H9 (cell line): ENCODE measurements around the gene TRIM36. TPM values are rescaled to one million over a fixed set of nuclear protein-coding genes. Genes with fewer than 3 reads are reported as not detected.

Source experiments
- DNase-seq: peaks from one replicate; pipeline ENCODE4 v3.0.0-alpha.2; 2017
- H2AFZ ChIP-seq: one replicate; pipeline ENCODE4 v1.6.1; 2013; ENCODE audit warnings: mild to moderate bottlenecking, low read length, control low read depth, moderate library complexity
- H2AK5ac ChIP-seq: 2 replicates; pipeline ENCODE4 v1.6.1; 2013; ENCODE audit warnings: low read length, control low read depth, mixed read lengths; ENCODE audit not compliant: insufficient read length
- H2BK120ac ChIP-seq: one replicate; pipeline ENCODE4 v1.6.1; 2013; ENCODE audit warnings: low read depth, mild to moderate bottlenecking, low read length, control low read depth, inconsistent platforms; ENCODE audit not compliant: poor library complexity, severe bottlenecking
- H2BK12ac ChIP-seq: 2 replicates; pipeline ENCODE4 v1.6.1; 2013; ENCODE audit warnings: low read length, control low read depth, mixed read lengths, low read depth; ENCODE audit not compliant: insufficient read length
- H2BK15ac ChIP-seq: 2 replicates; pipeline ENCODE4 v1.6.1; 2013; ENCODE audit warnings: low read depth, low read length, control low read depth
- H2BK20ac ChIP-seq: one replicate; pipeline ENCODE4 v1.6.1; 2013; ENCODE audit warnings: low read depth, mild to moderate bottlenecking, low read length, control low read depth, inconsistent platforms; ENCODE audit not compliant: poor library complexity, severe bottlenecking
- H2BK5ac ChIP-seq: 2 replicates; pipeline ENCODE4 v1.6.1; 2013; ENCODE audit warnings: low read length, control low read depth, mixed read lengths; ENCODE audit not compliant: insufficient read length
- H3K14ac ChIP-seq: 2 replicates; pipeline ENCODE4 v1.6.1; 2013; ENCODE audit warnings: low read length, control low read depth; ENCODE audit not compliant: insufficient read depth
- H3K18ac ChIP-seq: 2 replicates; pipeline ENCODE4 v1.6.1; 2013; ENCODE audit warnings: low read depth, mild to moderate bottlenecking, mixed read lengths, low read length, control low read depth; ENCODE audit not compliant: insufficient read length
- H3K23ac ChIP-seq: 2 replicates; pipeline ENCODE4 v1.6.1; 2013; ENCODE audit warnings: low read length, control low read depth, mixed read lengths, low read depth; ENCODE audit not compliant: insufficient read length
- H3K23me2 ChIP-seq: 2 replicates; pipeline ENCODE4 v1.6.1; 2013; ENCODE audit warnings: low read depth, mild to moderate bottlenecking, mixed read lengths, low read length, control low read depth; ENCODE audit not compliant: insufficient read length, poor library complexity, severe bottlenecking
- H3K27ac ChIP-seq: 2 replicates; pipeline ENCODE4 v1.5.1; 2013; ENCODE audit warnings: low read length, control low read depth, mixed read lengths, low read depth; ENCODE audit not compliant: insufficient read length
- H3K27me3 ChIP-seq: 2 replicates; pipeline ENCODE4 v1.6.1; 2013; ENCODE audit warnings: low read length, control low read depth, inconsistent platforms; ENCODE audit not compliant: insufficient read depth
- H3K4ac ChIP-seq: 2 replicates; pipeline ENCODE4 v1.6.1; 2013; ENCODE audit warnings: low read depth, mild to moderate bottlenecking, control low read depth, inconsistent platforms, low read length, moderate library complexity
- H3K4me1 ChIP-seq: 2 replicates; pipeline ENCODE4 v1.6.1; 2013; ENCODE audit warnings: low read length, control low read depth, inconsistent platforms; ENCODE audit not compliant: insufficient read depth
- H3K4me2 ChIP-seq: 2 replicates; pipeline ENCODE4 v1.6.1; 2013; ENCODE audit warnings: low read length, control low read depth, mixed read lengths; ENCODE audit not compliant: insufficient read length, insufficient read depth
- H3K56ac ChIP-seq: 2 replicates; pipeline ENCODE4 v1.6.1; 2013; ENCODE audit warnings: low read depth, mild to moderate bottlenecking, mixed read lengths, low read length, control low read depth; ENCODE audit not compliant: insufficient read length
- H3K79me1 ChIP-seq: 2 replicates; pipeline ENCODE4 v1.6.1; 2013; ENCODE audit warnings: low read depth, mild to moderate bottlenecking, moderate library complexity, low read length, control low read depth, inconsistent platforms; ENCODE audit not compliant: insufficient read depth, poor library complexity, severe bottlenecking
- H3K79me2 ChIP-seq: 2 replicates; pipeline ENCODE4 v1.6.1; 2013; ENCODE audit warnings: low read length, control low read depth, inconsistent platforms; ENCODE audit not compliant: insufficient read depth
- H3K9ac ChIP-seq: 2 replicates; pipeline ENCODE4 v1.6.1; 2013; ENCODE audit warnings: low read length, control low read depth, mixed read lengths; ENCODE audit not compliant: insufficient read length; ENCODE audit errors: extremely low read depth
- H3K9me3 ChIP-seq: one replicate; pipeline ENCODE4 v1.6.1; 2013; ENCODE audit warnings: low read depth, low read length, inconsistent platforms; ENCODE audit not compliant: control insufficient read depth
- H3T11ph ChIP-seq: one replicate; pipeline ENCODE4 v1.6.1; 2013; ENCODE audit warnings: mild to moderate bottlenecking, low read length, control low read depth, inconsistent platforms
- H4K20me1 ChIP-seq: one replicate; pipeline ENCODE4 v1.6.1; 2013; ENCODE audit not compliant: control insufficient read depth, insufficient read length, insufficient read depth
- H4K5ac ChIP-seq: 2 replicates; pipeline ENCODE4 v1.6.1; 2013; ENCODE audit warnings: low read depth, mild to moderate bottlenecking, mixed read lengths, low read length, control low read depth; ENCODE audit not compliant: insufficient read length
- H4K8ac ChIP-seq: replicated peaks from 2 replicates; pipeline ENCODE4 v1.6.1; 2013; ENCODE audit warnings: low read length, control low read depth, mixed read lengths, low read depth; ENCODE audit not compliant: insufficient read length
- H4K91ac ChIP-seq: 2 replicates; pipeline ENCODE4 v1.6.1; 2013; ENCODE audit warnings: low read depth, mild to moderate bottlenecking, moderate library complexity, mixed read lengths, low read length, control low read depth; ENCODE audit not compliant: insufficient read length
- H3K27ac Mint-ChIP-seq, 3 experiments: 2 replicates in 2 of 3; 3 replicates in 1 of 3; pipeline ENCODE4 v1.8.0; 2020 to 2021; ENCODE audit warnings: mixed read lengths in 3 of 3, mild to moderate bottlenecking in 1 of 3, moderate library complexity in 1 of 3
- H3K27me3 Mint-ChIP-seq: 2 replicates; pipeline ENCODE4 v1.8.0; 2021; ENCODE audit warnings: low read depth, mild to moderate bottlenecking, moderate library complexity, mixed read lengths
- H3K36me3 Mint-ChIP-seq, 3 experiments: 2 replicates in 2 of 3; 3 replicates in 1 of 3; pipeline ENCODE4 v1.8.0; 2020 to 2021; ENCODE audit warnings: low read depth in 3 of 3, mixed read lengths in 3 of 3; ENCODE audit not compliant: insufficient read depth in 1 of 3
- H3K4me1 Mint-ChIP-seq, 2 experiments: 2 replicates each; pipeline ENCODE4 v1.8.0; 2020; ENCODE audit warnings: mixed read lengths in 2 of 2
- H3K4me3 Mint-ChIP-seq, 2 experiments: 2 replicates in 1 of 2; 3 replicates in 1 of 2; pipeline ENCODE4 v1.8.0; 2020 to 2021; ENCODE audit warnings: mild to moderate bottlenecking in 2 of 2, mixed read lengths in 2 of 2, moderate library complexity in 1 of 2
- H3K9me3 Mint-ChIP-seq, 2 experiments: 2 replicates in 1 of 2; 3 replicates in 1 of 2; pipeline ENCODE4 v1.8.0; 2020; ENCODE audit warnings: mild to moderate bottlenecking in 2 of 2, mixed read lengths in 2 of 2, moderate library complexity in 1 of 2
- CTCF ChIP-seq: fragments of 200-600 bp; sonication (generic); conservative IDR thresholded peaks from 3 replicates; pipeline ENCODE4 v1.8.0; 2021; ENCODE audit warnings: antibody characterized with exemption, mild to moderate bottlenecking
- WGBS: extraction: QIAGEN DNeasy Blood & Tissue Kit; methylation state at CpG from one replicate; pipeline ENCODE4 v1.1.7; 2013; ENCODE audit warnings: missing lambda C conversion rate, low lambda C conversion rate, mixed read lengths; ENCODE audit not compliant: insufficient read length; ENCODE audit errors: extremely low coverage; 5-methylcytosine and 5-hydroxymethylcytosine counted together
- total RNA-seq: library from RNA; stranded (reverse); gene quantifications from 2 replicates; pipeline ENCODE4 v1.2.1, GENCODE V29; 2021

Gene TRIM36
- total RNA-seq, 1 experiment from 2014 or later: 14.6 TPM

DNA sequence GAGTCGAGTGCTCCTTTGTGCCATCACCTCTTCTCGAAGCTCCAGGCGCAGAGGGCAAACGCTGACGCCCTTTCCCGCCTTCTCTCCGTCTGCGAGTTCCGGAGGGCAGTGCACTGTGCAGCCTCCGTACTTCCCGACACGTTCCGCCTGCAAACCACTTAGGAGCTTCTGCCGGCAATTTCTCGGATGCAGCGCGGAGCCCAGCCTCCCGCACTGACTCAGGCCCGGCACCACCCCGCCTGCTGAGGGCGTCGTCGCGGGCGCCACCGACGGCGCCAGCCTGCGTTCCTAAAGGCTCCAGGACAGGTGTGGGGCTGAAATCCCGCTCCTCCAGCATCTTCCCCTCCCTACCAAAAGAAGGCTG, 9.3 kb upstream of the TRIM36 start:
- peak overlapping the region; percentile 63 to 83 for H3K4me3 Mint-ChIP-seq
- TF ChIP-seq CTCF: no peak

More for the DNA sequence above, 9.3 kb upstream of the TRIM36 start:
- Histone ChIP-seq H4K5ac (no peak overlapping the region), H3K4ac (no peak overlapping the region), H3K9ac (no peak overlapping the region), H4K91ac (no peak overlapping the region), H3K18ac (no peak overlapping the region), H2AFZ (no peak overlapping the region), H2BK15ac (no peak overlapping the region), H3K27me3 (peaks cover 36% of the 10 kb centered on the region; the same call in 1 of the 2 replicates), H3K23ac (no peak overlapping the region), H2BK120ac (no peak overlapping the region), H3K14ac (no peak overlapping the region), H2AK5ac (no peak overlapping the region), H4K20me1 (no peaks in the 10 kb centered on the region), H2BK20ac (no peak overlapping the region), H2BK5ac (no peak overlapping the region), H3K9me3 (no peaks in the 10 kb centered on the region), H3T11ph (no peak overlapping the region), H3K23me2 (peaks cover 13% of the 10 kb centered on the region), H3K79me1 (no peaks in the 10 kb centered on the region), H3K27ac (no peak overlapping the region), H3K4me1 (no peaks in the 10 kb centered on the region), H2BK12ac (no peak overlapping the region), H4K8ac (no peak overlapping the region), H3K56ac (no peak overlapping the region), H3K79me2 (no peaks in the 10 kb centered on the region), H3K4me2 (peak overlapping the region; percentile 78)
- H3K27me3 Mint-ChIP-seq: peaks cover 82% of the 10 kb centered on the region
- no peaks in the 10 kb centered on the region for H3K36me3 Mint-ChIP-seq
- no CpG with 5 or more reads among the region's 30 CpGs for WGBS
- DNase-seq: no peak
- H3K4me1 Mint-ChIP-seq: peaks cover 0 to 12% of the 10 kb centered on the region in 2 experiments; a peak in 1 of 4 replicates
- H3K9me3 Mint-ChIP-seq: no peaks in the 10 kb centered on the region
- H3K27ac Mint-ChIP-seq: no peak overlapping the region
